Subcutaneous adipose tissue (tissue), 4 donors: Measurements from ENCODE around the gene BAZ2B. TPM values are rescaled to one million over a fixed set of nuclear protein-coding genes. Genes with fewer than 3 reads are reported as not detected.

Experiments used
- total RNA-seq, 4 donors: library from RNA; depleted of rRNA; stranded (reverse); fragments of >200 nt; gene quantifications; one replicate each; pipeline ENCODE4 v1.1.0, GENCODE V29; 2016
- TF ChIP-seq, protein P1 (sequence below): fragments of 450-650 bp; IDR thresholded peaks from one replicate; pipeline ENCODE4 v1.5.1; 2016; ENCODE audit warnings: low read depth, mild to moderate bottlenecking, control low read depth, antibody characterized with exemption, moderate library complexity

Gene BAZ2B
- total RNA-seq, 4 donors from 2014 or later: 106 to 128 (median 112) TPM

DNA sequence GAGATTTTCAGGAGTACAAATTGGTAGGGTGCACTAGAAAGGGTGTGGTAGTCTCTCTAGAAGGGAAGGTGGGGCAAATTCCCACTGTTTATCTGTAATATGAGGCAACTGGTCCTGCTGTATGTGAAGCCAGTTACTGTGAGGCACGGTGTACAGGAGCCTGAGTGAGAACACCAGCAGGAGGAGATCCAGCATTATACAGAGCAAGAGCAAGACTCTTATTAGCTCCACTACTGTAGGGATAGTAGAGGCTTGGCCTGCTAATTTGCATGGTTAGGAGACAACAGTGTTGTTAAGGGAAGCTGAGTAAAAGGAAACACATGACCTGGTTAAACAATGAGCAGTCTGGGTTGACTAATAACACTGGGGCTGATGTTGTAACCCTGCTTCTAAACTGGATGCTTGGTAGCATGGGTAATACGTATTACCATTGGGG is 253.5 kb downstream of the BAZ2B start:
- TF ChIP-seq, protein P1, sequence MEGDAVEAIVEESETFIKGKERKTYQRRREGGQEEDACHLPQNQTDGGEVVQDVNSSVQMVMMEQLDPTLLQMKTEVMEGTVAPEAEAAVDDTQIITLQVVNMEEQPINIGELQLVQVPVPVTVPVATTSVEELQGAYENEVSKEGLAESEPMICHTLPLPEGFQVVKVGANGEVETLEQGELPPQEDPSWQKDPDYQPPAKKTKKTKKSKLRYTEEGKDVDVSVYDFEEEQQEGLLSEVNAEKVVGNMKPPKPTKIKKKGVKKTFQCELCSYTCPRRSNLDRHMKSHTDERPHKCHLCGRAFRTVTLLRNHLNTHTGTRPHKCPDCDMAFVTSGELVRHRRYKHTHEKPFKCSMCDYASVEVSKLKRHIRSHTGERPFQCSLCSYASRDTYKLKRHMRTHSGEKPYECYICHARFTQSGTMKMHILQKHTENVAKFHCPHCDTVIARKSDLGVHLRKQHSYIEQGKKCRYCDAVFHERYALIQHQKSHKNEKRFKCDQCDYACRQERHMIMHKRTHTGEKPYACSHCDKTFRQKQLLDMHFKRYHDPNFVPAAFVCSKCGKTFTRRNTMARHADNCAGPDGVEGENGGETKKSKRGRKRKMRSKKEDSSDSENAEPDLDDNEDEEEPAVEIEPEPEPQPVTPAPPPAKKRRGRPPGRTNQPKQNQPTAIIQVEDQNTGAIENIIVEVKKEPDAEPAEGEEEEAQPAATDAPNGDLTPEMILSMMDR: no peak

DNA sequence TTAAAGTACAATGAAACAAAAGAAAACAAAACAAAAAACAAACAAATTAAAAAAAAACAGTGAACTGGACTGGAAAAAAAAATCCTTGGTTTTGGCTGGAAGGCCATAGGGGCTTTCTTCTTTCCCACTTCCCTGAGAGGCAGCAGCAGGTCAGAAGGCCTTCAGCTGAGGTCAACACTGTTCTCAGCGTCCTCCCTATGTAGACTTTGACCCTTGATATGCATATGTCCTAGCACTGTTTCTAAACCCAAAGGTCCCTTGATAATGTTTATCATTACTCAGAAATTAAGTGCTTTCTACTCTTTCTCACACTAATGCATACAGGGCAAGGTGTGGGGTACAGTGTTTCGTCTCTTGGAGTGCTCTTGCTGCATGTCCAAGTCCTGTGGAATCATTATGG is 254.3 kb downstream of the BAZ2B start:
- TF ChIP-seq, protein P1: no peak

DNA sequence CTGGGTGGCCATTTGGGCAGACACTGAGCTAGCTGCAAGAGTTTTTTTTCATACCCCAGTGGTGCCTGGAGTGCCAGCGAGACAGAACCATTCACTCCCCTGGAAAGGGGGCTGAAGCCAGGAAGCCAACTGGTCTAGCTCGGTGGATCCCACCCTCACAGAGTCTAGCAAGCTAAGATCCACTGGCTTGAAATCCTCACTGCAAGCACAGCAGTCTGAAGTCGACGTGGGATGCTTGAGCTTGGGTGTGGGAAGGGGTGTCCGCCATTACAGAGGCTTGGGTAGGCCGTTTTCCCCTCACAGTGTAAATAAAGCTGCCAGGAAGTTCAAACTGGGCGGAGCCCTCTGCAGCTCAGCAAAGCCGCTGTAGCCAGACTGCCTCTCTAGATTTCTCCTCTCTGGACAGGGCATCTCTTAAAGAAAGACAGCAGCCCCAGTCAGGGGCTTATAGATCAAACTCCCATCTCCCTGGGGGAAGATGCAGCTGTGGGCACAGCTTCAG is 260.2 kb downstream of the BAZ2B start:
- TF ChIP-seq, protein P1: no peak

DNA sequence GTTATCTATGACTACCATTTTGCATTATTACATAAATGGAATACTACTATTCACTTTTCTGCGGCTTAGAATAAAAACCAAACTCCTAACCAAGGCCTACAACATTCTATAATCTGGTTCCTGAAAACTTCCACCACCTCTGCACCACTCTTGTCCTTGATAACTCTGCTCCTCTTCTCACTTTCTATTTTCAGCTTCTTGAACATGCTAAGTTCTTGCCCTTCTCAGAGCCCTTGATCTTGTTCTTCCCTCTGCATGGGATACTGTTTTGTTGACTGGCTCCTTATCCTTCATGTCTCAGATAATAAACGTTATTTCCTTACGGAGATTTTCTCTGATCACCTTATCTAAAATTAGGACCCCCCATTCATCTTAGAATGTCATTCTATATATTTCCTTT is 264.4 kb downstream of the BAZ2B start:
- TF ChIP-seq, protein P1: no peak

DNA sequence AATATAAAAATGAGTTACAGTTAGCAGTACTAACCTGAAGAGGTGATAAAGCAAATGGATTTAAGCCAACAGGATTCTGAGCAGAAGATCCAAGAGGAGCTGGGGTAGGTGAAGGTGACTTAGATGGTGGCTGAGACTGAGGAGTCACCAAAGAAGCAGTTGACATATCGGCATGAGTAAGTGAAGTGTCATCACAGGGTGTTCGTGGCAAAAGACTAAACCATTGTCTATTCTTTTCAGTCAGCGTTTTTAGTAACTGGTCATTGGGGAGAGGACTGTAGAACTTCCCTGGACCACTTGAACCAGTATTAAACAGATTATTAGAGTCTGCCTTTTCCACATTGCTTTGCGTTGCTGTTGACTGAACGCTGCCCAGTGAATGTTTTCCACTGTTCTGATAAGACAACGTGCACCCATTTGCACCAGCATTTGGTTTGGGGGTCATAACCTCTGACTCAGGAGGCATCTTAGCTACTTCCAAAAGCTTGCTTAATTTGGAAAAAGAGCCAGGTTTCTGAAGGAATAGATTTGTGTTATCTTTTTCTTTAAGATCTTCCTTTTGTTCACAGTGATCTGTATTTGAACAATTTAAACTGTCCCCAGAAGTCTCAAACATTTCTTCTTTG is 266.6 kb downstream of the BAZ2B start:
- TF ChIP-seq, protein P1: no peak

DNA sequence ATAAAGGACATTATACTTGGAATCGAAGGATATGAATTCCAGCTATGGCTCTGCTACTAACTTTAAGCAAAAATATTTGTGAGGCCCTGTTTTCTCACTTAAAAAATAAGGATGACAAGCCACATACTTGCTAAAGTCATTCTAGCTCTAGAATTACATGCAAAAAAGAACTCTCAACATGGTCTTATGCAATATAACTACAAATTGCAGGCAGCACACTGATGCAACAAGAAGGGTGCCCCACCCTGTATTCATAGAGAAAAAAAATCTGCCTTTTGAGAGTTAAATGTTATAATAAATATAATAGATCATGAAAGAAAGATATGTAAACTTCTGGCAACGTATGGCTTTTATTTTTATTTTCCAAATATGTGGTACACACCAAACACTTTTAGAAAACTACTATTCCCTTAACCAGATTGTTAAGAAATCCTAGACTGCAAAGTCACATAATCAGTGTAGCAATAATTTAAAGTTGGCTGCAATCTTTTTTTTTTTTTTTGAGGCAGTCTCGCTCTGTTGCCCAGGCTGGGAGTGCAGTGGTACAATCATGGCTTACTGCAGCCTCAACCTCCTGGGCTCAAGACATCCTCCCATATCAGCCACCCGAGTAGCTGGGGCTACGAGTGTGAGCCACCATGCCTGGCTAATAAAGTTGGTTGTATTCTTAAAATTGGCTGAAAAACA is 289.6 kb downstream of the BAZ2B start:
- TF ChIP-seq, protein P1: no peak

DNA sequence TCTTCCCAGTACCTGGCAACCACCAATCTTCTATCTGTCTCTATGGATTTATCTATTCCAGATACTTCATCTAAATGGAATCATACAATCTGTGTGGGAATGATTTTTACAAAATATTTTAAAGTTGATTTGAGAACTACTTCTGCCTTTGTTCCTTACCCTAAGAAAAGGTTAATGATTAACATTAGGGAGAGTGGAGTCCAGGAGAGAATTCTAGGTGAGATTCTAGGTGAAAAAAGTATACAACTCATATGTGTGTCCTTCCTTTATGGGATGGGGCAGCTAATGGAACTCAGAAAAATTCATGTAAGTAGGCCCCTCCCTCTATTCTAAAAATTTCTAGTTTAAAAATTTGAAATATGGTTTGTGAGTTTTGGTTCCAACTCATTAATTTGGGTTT is 293.9 kb downstream of the BAZ2B start:
- TF ChIP-seq, protein P1: no peak
